Neural cell (in vitro differentiated cells): ENCODE measurements around the gene CNTNAP2.

ENCODE experiments used
- CTCF ChIP-seq: fragments of 450-650 bp; IDR thresholded peaks from 2 replicates; pipeline ENCODE4 v1.5.1; 2014; ENCODE audit warnings: antibody characterized with exemption, mild to moderate bottlenecking, moderate library complexity; ENCODE audit not compliant: poor library complexity, severe bottlenecking
- EZH2 ChIP-seq: fragments of 200-600, 300-800 bp; shearing (Covaris generic), sonication (generic); IDR thresholded peaks from 2 replicates; pipeline ENCODE4 v1.6.1; 2014; ENCODE audit warnings: antibody characterized with exemption, low read length, borderline replicate concordance, mild to moderate bottlenecking; ENCODE audit not compliant: insufficient read depth, poor library complexity, severe bottlenecking
- POLR2AphosphoS5 ChIP-seq: IDR thresholded peaks from 2 replicates; pipeline ENCODE4 v1.6.1; 2012
- RAD21 ChIP-seq: fragments of 450-650 bp; conservative IDR thresholded peaks from 2 replicates; pipeline ENCODE4 v1.6.1; 2014; ENCODE audit warnings: antibody characterized with exemption, mild to moderate bottlenecking, moderate library complexity
- REST ChIP-seq: IDR thresholded peaks from 2 replicates; pipeline ENCODE4 v1.6.1; 2012; ENCODE audit warnings: borderline replicate concordance
- TAF1 ChIP-seq: IDR thresholded peaks from 2 replicates; pipeline ENCODE4 v1.6.1; 2012; ENCODE audit warnings: low read depth

GRCh38 chr7:146922782-146923181, 806.2 kb downstream of the CNTNAP2 start:
- TF ChIP-seq POLR2AphosphoS5 (no peak), CTCF (no peak), EZH2 (no peak), RAD21 (no peak), REST (no peak), TAF1 (no peak)
